GM21381 (cell line): ENCODE data around the gene SLC5A4.
"Not testable (repeated sequence)": the region's sequence is repeated elsewhere in the genome, so short reads cannot be mapped to it uniquely, and the experiment has no call there.

ENCODE experiments used
- ATAC-seq: cut with Tn5 transposase; IDR thresholded peaks from one replicate; pipeline ENCODE4 v1.9.1; 2021; ENCODE audit warnings: mild to moderate bottlenecking, moderate library complexity; ENCODE audit not compliant: unreplicated experiment

The SLC5A4 gene

DNA sequence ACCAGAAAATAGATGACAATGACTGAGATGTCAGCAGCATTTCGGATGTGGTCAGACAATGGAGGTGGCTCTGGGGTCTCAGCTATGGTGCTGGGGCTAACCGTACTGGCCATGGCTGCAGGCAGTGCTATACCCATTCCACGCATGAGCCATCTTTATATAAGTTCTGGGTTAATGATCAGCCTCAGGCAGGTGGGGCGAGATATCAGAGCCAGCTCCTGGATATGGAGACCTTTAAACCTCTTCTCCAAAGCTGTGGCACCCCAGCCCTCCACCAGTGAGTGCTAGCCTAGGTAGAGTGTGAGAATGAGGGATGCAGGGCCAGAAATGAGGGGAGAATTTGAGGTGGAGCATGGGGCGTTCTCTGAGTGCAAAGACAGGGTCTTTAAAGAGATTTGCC, at the start of gene SLC5A4:
Gene SLC5A4 (minus strand): TSS at position 131 of the 400 bp plus-strand sequence. CDS start 18 bp downstream, at position 113.
- no peak for ATAC-seq

DNA sequence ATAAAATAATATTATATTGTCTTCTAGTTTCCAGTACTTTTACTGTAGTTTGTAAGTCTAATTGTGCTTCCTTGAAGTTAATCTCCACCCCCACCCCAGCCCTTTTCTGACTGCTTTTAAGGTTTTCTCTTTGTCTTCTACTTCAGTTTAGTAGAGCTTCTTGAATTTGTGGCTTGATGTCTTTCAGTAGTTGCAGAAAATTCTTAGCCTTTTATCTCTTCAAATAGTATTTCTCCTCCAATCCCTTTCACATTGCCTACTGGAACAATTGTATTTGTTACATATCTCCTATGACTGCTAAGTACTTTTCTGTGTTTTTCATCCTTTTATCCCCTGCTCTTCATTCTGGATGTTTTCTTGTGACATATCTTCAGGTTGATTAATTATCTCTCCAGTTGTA, 38.8 kb upstream of the SLC5A4 start:
- not testable (repeated sequence) for ATAC-seq

DNA sequence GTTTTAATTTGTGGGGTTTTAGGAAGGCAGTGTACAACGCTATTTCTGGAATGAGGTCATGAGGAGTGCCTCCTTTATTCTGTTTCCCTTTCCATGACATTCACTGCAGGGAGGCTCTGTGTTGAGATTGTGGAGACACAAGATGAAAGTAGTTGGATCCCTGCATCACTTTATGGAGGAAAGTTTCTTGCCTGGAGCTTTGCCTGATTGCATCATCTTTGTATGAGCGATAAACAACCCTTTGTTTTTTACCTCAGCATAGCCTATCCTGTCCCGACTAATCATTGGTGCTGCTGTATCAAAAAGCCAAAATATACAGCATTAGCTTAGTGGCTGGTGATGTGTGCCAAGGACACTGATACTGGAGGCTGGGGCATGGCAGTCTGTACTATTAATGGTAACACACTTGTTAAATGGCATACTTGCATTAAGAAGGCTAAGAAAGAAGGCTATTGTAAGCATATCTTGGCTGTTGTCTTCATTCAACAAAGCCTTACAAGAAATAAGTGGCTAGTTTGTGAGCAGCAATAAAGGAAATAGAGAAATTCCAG, 31.2 kb upstream of the SLC5A4 start:
- ATAC-seq, result no peak

DNA sequence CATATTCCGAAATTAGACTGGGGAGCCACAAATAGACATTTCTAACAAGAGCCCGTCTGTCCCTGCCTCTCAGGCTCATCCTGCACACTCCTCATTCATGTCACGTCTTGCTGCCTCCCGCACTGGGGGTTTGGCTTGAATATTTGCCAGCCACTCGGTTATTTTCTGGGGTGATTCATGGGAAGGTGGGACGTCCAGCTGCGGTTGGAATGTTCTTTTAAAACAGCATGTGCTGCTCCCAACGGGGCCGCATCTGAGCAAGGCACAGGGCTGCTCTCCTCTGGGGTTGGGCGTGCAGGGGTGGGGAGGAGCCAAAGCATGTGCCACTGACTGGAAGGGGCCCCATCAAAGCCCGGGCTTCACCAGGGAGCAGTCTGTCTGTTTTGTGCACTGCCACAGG, 25.9 kb upstream of the SLC5A4 start:
- no peak for ATAC-seq

DNA sequence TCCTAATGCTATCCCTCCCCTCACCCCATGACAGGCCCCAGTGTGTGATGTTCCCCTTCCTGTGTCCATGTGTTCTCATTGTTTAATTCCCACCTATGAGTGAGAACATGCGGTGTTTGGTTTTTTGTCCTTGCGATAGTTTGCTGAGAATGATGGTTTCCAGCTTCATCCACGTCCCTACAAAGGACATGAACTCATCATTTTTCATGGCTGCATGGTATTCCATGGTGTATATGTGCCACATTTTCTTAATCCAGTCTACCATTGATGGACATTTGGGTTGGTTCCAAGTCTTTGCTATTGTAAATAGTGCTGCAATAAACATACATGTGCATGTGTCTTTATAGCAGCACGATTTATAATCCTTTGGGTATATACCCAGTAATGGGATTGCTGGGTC, 20.2 kb upstream of the SLC5A4 start:
- ATAC-seq, result not testable (repeated sequence)

GRCh38 chr22:32271389-32271788, 16.2 kb upstream of the SLC5A4 start:
- no peak for ATAC-seq

- no peak for ATAC-seq
Observed at GRCh38 chr22:32270641-32271369, 15.7 kb upstream of the SLC5A4 start.

- ATAC-seq, result no peak
Observed at GRCh38 chr22:32269316-32269715, 14.2 kb upstream of the SLC5A4 start.

DNA sequence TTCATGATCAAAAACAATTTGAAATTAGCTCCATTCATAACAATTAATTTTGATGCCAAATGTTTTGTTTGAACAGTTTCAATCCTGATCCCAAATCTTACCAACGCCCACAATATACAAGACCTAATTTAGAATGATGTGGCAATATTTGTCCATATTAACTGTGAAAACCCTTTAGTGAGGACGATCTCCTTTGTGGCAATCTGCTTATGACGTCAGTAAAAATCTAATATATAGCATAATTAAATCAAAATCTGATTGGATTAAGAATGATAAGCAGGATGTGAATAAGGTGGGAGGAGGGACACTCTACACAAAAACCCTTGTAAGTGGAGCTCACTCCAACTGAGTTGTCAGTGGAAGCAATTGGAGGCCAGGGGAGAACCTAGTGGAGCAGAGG, 11.9 kb upstream of the SLC5A4 start:
- ATAC-seq, result no peak

GRCh38 chr22:32265882-32266767, 11.0 kb upstream of the SLC5A4 start:
- no peak for ATAC-seq

GRCh38 chr22:32263678-32264077, 8.5 kb upstream of the SLC5A4 start:
- ATAC-seq, result not testable (repeated sequence)

DNA sequence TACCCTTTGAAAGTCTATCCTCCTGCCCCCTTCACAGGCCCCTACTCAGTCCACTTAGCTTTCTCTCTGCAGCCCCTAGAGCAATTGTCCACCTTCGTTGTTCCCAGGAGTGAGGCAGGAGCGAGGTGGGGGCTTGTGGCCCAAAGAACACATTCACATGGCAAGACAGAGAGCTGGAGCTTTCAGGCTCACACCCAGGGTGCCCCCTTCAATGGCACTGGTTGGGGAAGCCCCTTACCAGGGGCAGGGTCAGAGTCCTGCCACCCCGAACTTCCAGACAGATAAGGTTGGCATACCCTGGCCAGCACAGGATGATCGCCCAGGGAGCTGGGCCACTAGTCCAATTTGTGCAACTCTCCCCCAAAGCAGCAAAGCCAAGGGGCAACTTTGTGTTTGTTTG, 6.2 kb upstream of the SLC5A4 start:
- ATAC-seq, result no peak

GRCh38 chr22:32258791-32259190, 3.6 kb upstream of the SLC5A4 start:
- ATAC-seq, result no peak

DNA sequence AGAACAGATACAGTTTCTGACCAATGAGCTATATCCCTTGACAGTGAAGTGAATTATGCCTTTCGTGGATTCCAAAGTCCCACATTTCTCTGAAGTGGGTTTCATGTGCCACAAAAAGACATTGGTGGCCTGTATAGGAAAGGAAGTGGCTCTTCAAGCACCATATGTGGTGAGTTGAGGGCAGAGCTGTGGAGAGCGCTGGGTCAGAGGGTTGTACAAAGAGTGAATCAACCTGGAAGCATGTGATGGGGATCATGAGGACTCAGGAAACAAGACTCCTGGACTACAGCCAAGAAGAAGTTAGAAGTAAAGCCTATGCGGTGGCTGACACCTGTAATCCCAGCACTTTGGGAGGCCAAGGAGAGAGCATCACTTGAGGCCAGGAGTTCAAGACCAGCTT, 579 bp upstream of the SLC5A4 start:
- ATAC-seq, result no peak

DNA sequence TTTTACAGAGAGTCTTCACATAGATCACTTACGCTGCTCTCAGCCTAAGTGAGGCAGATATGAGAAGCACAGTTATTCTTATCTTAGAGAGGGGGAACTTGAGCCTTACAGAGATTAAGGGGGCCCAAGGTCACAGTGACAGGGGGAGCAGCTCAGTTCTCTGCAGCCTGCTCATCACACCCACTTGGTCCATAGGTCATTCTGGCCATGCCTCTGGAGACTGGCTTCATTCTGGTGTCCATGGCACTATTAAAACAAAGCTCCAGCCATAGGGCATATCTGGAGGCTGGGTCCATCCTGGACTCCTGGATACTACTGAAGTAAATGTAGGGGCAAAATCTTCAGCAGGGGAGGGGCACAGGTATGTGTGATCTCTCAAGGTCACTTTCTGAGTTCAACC, 5.9 kb downstream of the SLC5A4 start:
- no peak for ATAC-seq

GRCh38 chr22:32248276-32248675, 6.9 kb downstream of the SLC5A4 start:
- no peak for ATAC-seq

DNA sequence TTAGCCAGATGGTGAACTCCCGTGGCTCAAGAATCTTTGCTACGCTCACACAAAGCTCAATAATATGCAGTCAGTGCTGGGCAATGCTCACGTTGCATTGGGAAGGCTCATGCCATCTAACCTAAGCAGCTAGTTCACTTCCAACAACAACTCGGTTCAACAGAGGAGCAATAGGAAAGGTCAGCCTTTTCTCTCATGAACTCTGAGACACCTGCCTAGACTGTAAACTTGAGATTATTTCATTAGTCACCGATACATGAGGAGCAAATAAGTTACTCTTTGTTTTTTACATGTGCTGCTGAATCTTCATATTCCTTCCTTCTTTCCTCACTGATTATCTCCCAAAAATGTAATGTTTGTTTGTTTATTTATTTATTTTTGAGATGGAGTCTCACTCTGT, 9.0 kb downstream of the SLC5A4 start:
- ATAC-seq, result no peak

DNA sequence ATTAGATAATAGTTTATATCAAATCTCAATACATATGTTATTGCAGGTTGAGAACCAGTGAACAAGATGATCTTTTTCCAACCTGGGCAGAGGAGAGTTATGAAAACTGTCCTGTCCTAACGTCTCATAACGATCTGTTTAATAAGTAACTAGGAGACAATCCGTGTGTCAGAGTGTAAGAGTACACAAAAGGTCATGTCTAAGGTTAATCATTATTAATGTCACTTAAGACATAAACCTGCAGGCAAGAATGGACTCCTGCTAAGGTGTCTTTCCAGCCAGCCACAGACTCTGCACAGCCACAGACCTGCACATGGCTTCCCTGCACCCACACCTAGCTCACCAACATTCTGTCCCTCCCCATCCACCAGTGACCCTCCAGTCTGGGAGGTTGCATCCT, 10.1 kb downstream of the SLC5A4 start:
- ATAC-seq, result no peak

GRCh38 chr22:32244547-32244946, 10.6 kb downstream of the SLC5A4 start:
- ATAC-seq, result no peak

GRCh38 chr22:32240461-32240860, 14.7 kb downstream of the SLC5A4 start:
- ATAC-seq, result no peak

GRCh38 chr22:32237906-32238305, 17.2 kb downstream of the SLC5A4 start:
- ATAC-seq, result no peak

DNA sequence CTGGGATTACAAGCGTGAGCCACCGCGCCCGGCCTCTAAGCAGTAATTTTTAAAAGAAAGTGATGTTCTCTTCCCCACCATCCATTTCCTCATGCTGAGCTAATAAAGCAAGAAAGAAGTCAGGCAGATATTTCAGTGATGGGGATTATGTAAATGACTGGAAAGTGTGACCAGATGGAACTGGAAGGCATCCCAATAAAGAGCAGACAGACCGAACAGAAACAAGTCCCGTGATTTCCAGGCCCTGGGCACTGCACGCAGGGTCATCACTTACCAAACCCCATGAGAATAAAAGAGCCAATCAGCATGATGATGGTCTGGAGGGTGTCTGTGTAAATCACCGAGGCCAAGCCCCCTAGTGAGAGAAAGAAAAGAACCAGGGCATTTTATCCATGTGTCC, 18.2 kb downstream of the SLC5A4 start:
- no peak for ATAC-seq
